Measurements from ENCODE around the gene COL6A2.

- TF ChIP-seq CTCF (IDR thresholded peaks at IDR 0.05; ENCODE audit: insufficient read depth, low read depth, low read length) (no peak), EZH2 (IDR thresholded peaks at IDR 0.05; ENCODE audit: insufficient read depth, low read length) (no peak)
Measured at GRCh38 chr21:46083791-46084561, 13.9 kb upstream of the COL6A2 start.

All from astrocyte (in vitro differentiated cells and primary cell).